ENCODE measurements around the gene LYPD5.

The LYPD5 gene

DNA sequence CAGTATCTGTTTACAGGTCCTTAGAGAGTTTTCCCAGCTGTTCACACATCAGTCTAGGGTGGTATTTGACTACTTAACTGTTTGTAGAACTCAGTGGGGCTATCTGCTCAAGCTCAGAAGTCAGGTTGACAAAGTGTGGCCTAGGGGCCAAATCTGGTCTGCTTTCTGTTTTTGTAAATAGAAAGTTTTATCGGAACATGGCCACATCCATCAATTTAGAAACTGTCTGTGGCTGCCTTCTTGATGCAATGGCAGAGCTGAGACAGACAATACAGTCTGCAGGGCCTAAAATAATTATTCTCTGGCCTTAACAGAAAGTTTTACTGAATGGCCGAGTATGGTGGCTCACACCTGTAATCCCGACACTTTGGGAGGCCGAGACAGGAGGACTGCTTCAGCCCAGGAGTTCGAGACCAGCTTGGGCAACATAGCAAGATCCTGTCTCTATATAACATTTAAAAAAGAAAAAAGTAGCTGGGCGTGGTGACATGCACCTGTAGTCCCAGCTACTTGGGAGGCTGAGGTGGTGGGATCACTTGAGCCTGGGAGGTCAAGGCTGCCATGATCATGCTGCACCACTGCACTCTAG lies 49.9 kb downstream of the LYPD5 start:
- no peak for DNase-seq (ENCODE audit: low read depth)

GRCh38 chr19:43751466-43752220 lies 50.6 kb downstream of the LYPD5 start:
- DNase-seq (ENCODE audit: low read depth) = no peak

- DNase-seq (ENCODE audit: low read depth) = no peak
These were observed 52.3 kb downstream of the LYPD5 start for GRCh38 chr19:43749898-43750297.

DNA sequence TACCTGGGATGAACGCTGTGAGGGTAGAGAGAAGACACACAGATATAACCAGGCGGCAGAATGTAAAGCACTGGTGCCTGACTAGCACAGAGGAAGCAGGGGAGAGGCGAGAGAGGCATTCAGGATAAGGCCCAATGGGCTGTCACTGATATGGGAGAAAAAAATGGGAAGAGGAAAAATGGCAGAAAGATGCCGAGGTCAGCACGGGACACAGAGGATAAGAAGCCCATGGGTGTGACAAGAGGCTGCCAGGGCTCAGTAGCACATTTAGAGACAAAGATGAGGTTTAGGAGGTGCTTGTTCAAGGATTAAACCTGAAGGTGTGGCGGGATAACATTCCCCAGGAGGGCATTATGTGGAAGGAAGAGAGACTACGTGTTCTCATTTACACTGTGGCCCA lies 53.1 kb downstream of the LYPD5 start:
- DNase-seq (ENCODE audit: low read depth) = no peak

DNA sequence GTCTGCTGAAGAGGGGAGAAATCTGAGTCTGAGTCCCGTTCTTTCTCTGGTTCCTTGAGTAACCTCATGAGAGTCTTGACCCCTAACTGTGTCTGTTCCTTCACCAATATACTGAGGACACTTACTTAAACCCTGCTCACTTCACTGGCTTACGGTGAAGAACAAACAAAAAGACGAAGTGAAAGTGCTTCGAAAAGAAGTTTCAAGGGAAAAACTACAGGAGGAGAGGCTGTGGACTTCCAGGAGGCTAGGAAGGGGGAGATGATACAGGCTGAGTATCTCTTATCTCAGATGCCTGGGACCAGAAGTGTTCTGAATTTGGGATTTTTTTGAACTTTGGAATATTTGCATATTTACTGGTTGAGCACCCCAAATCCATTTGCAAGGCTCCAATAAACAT lies 53.6 kb downstream of the LYPD5 start:
- no peak for DNase-seq (ENCODE audit: low read depth)

DNA sequence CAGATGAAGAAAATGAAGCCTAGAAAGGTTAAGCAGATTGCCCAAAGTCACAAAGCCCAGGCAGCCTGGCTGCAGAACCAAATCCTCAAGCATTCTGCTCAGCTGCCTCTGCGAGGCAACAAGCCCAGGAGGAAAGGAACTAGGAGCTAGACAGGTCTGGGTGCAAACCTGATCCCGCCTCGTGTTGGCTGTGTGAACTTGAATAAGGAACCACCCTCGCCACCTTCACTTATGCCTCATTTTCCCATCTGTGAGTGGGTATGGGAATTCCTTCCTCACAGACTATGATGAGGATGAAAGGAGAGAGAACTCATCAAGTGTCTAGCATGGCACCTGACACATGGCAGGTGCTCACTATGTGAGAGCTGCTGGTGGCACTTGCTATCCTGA lies 54.0 kb downstream of the LYPD5 start:
- no peak for DNase-seq (ENCODE audit: low read depth)

DNA sequence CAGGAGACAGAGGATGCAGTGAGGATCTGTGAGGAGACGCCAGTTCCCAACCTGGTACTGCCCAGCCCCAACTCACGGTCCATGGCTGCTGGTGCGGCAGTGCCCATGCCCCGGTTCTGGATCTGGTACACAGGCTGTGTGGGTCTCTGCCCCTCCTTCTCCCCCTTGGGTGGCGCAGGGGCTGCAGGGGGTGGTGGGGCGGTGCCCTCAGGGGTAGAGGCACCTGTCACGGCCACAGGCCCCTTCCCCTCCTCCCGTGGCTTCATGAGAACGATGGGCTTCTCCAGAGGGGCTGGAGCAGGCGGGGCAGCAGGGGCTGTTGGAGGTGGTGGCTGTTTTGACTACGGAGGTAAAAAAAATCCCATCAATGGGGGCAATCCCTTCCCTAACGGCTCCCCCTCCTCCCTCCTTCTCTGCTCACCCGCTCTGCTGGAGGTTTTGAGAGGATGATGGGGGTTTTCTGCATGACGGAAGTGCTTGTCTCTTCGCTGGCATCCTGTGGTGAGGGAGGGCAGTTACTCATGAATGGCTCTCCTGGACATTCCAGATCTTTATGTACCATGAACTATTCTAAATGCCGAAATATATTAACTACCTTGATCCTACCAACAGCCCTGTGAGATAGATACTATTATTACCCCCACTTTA lies 54.6 kb downstream of the LYPD5 start:
- DNase-seq (ENCODE audit: low read depth) = no peak
